HFF-Myc (cell line): ENCODE results near the gene AHRR.

Source experiments
- DNase-seq: peaks from one replicate; pipeline ENCODE4 v3.0.0-alpha.2; 2011; ENCODE audit warnings: low read depth; ENCODE audit errors: extremely low read depth
- H3K4me3 ChIP-seq: replicated peaks from 2 replicates; pipeline ENCODE4 v1.5.1; 2011; ENCODE audit warnings: low read depth, mild to moderate bottlenecking, control low read depth, low read length
- CTCF ChIP-seq: IDR thresholded peaks from 2 replicates; pipeline ENCODE4 v1.5.1; 2012; ENCODE audit warnings: mild to moderate bottlenecking, low read depth, low read length, control low read depth; ENCODE audit errors: missing control alignments

The AHRR gene

GRCh38 chr5:451587-452458, 130.3 kb downstream of the AHRR start:
- no peak for DNase-seq
- no peak for TF ChIP-seq CTCF
- H3K4me3 ChIP-seq: no peak overlapping the region

- no peak for TF ChIP-seq CTCF
- DNase-seq: no peak
- H3K4me3 ChIP-seq: no peak overlapping the region
Measured at GRCh38 chr5:452978-453710, 131.6 kb downstream of the AHRR start.

- no peak overlapping the region for H3K4me3 ChIP-seq
- no peak for TF ChIP-seq CTCF
- no peak for DNase-seq
Measured at GRCh38 chr5:453725-454481, 132.4 kb downstream of the AHRR start.

- no peak for DNase-seq
- no peak for TF ChIP-seq CTCF
Measured at GRCh38 chr5:454936-455335, 133.4 kb downstream of the AHRR start.

GRCh38 chr5:455806-456205, 134.3 kb downstream of the AHRR start:
- TF ChIP-seq CTCF: no peak
- no peak overlapping the region for H3K4me3 ChIP-seq
- DNase-seq: no peak

More at GRCh38 chr5:454936-455335, 133.4 kb downstream of the AHRR start:
- H3K4me3 ChIP-seq: no peak overlapping the region

GRCh38 chr5:456351-457194, 135.1 kb downstream of the AHRR start:
- no peak for TF ChIP-seq CTCF
- no peak overlapping the region for H3K4me3 ChIP-seq
- DNase-seq: no peak
